Activated T-cell treated with anti-CD3 and anti-CD28 coated beads for 4 hours (primary cell): ENCODE measurements around the gene TRIO.
"Not testable (repeated sequence)": the region's sequence is repeated elsewhere in the genome, so short reads cannot be mapped to it uniquely, and the experiment has no call there.

Source experiments
- DNase-seq: peaks from one replicate; pipeline ENCODE4 v3.0.0-alpha.2; 2020

TRIO gene

GRCh38 chr5:14369780-14370179, 226.6 kb downstream of the TRIO start:
- no peak for DNase-seq

GRCh38 chr5:14370386-14370785, 227.2 kb downstream of the TRIO start:
- DNase-seq, result no peak

- DNase-seq, result no peak
Observed at GRCh38 chr5:14373685-14374084, 230.5 kb downstream of the TRIO start.

- no peak for DNase-seq
Observed at GRCh38 chr5:14374100-14374499, 231.0 kb downstream of the TRIO start.

GRCh38 chr5:14376789-14377188, 233.6 kb downstream of the TRIO start:
- no peak for DNase-seq

- no peak for DNase-seq
Observed at GRCh38 chr5:14379739-14380497, 236.8 kb downstream of the TRIO start.

GRCh38 chr5:14380712-14381111, 237.6 kb downstream of the TRIO start:
- no peak for DNase-seq

- no peak for DNase-seq
Observed at GRCh38 chr5:14382640-14383039, 239.5 kb downstream of the TRIO start.

GRCh38 chr5:14383923-14384322, 240.8 kb downstream of the TRIO start:
- DNase-seq, result no peak

- DNase-seq, result no peak
Observed at GRCh38 chr5:14385019-14385418, 241.9 kb downstream of the TRIO start.

- no peak for DNase-seq
Observed at GRCh38 chr5:14386884-14387624, 243.9 kb downstream of the TRIO start.

- no peak for DNase-seq
Observed at GRCh38 chr5:14388741-14389140, 245.6 kb downstream of the TRIO start.

- DNase-seq, result not testable (repeated sequence)
Observed at GRCh38 chr5:14392552-14392951, 249.4 kb downstream of the TRIO start.

GRCh38 chr5:14394365-14394764, 251.2 kb downstream of the TRIO start:
- no peak for DNase-seq

- no peak for DNase-seq
Observed at GRCh38 chr5:14395411-14395810, 252.3 kb downstream of the TRIO start.

- DNase-seq, result no peak
Observed at GRCh38 chr5:14396066-14396465, 252.9 kb downstream of the TRIO start.

GRCh38 chr5:14396737-14397136, 253.6 kb downstream of the TRIO start:
- DNase-seq, result no peak

- DNase-seq, result no peak
Observed at GRCh38 chr5:14397717-14398116, 254.6 kb downstream of the TRIO start.

- peak; percentile 23 for DNase-seq
Observed at GRCh38 chr5:14399054-14399692, 256.0 kb downstream of the TRIO start.

GRCh38 chr5:14400085-14400484, 256.9 kb downstream of the TRIO start:
- no peak for DNase-seq

GRCh38 chr5:14400611-14401010, 257.5 kb downstream of the TRIO start:
- no peak for DNase-seq

GRCh38 chr5:14401639-14402038, 258.5 kb downstream of the TRIO start:
- DNase-seq, result no peak

- no peak for DNase-seq
Observed at GRCh38 chr5:14402424-14402823, 259.3 kb downstream of the TRIO start.

- DNase-seq, result no peak
Observed at GRCh38 chr5:14404780-14405179, 261.6 kb downstream of the TRIO start.
